Activated naive CD8-positive, alpha-beta T cell (primary cell): ENCODE results near the gene KLF1.
"Not testable (repeated sequence)": the region's sequence is repeated elsewhere in the genome, so short reads cannot be mapped to it uniquely, and the experiment has no call there.

Experiments
- H3K27ac Mint-ChIP-seq: one replicate; pipeline ENCODE4 v1.8.0; 2021; ENCODE audit warnings: mixed read lengths
- H3K27me3 Mint-ChIP-seq: one replicate; pipeline ENCODE4 v1.8.0; 2021; ENCODE audit warnings: mixed read lengths
- H3K36me3 Mint-ChIP-seq: one replicate; pipeline ENCODE4 v1.8.0; 2021; ENCODE audit warnings: mixed read lengths
- H3K4me1 Mint-ChIP-seq: one replicate; pipeline ENCODE4 v1.8.0; 2021; ENCODE audit warnings: low read depth, mixed read lengths
- H3K4me3 Mint-ChIP-seq: one replicate; pipeline ENCODE4 v1.8.0; 2021; ENCODE audit warnings: mild to moderate bottlenecking, mixed read lengths
- H3K9me3 Mint-ChIP-seq: one replicate; pipeline ENCODE4 v1.8.0; 2021; ENCODE audit warnings: low read depth, mixed read lengths

Gene KLF1

GRCh38 chr19:12886969-12887747 lies at the start of gene KLF1:
Gene KLF1, minus strand, starts transcription at chr19:12887201. Its CDS starts 61 bp downstream, at chr19:12887140.
- peaks cover 22% of the 10 kb centered on the region for H3K4me1 Mint-ChIP-seq
- H3K9me3 Mint-ChIP-seq = no peaks in the 10 kb centered on the region
- H3K36me3 Mint-ChIP-seq = peaks cover 3% of the 10 kb centered on the region
- H3K27me3 Mint-ChIP-seq = no peaks in the 10 kb centered on the region
- peak within 1 kb of the TSS; percentile 54 for H3K27ac Mint-ChIP-seq
- peak within 1 kb of the TSS; percentile 77 for H3K4me3 Mint-ChIP-seq

DNA sequence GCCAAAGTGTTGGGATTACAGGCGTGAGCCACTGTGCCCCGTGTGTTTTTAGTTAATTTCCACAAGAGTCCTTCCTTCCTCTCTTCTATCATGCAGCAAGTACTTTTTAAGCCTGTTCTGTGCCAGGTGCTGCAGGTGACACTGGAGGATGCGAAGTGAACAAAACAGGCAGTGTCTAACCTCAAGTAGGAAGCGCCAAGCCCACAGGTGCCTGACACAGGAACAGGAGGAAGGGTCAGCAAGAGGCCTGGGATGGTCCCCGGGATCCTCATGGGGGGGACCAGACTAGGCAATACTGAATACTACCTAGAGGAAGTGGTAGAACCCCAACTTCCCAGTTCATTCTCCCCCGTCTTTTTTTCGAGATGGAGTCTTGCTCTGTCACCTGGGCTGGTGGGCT lies 49.6 kb upstream of the KLF1 start:
- H3K36me3 Mint-ChIP-seq = peaks cover 17% of the 10 kb centered on the region
- no peaks in the 10 kb centered on the region for H3K9me3 Mint-ChIP-seq
- no peaks in the 10 kb centered on the region for H3K27me3 Mint-ChIP-seq
- peaks cover 53% of the 10 kb centered on the region for H3K4me1 Mint-ChIP-seq
- H3K4me3 Mint-ChIP-seq = peak overlapping the region; percentile 40
- peak overlapping the region; percentile 22 for H3K27ac Mint-ChIP-seq

- H3K36me3 Mint-ChIP-seq = peaks cover 16% of the 10 kb centered on the region
- no peaks in the 10 kb centered on the region for H3K9me3 Mint-ChIP-seq
- no peak overlapping the region for H3K4me3 Mint-ChIP-seq
- H3K27ac Mint-ChIP-seq = no peak overlapping the region
- H3K27me3 Mint-ChIP-seq = no peaks in the 10 kb centered on the region
- peaks cover 44% of the 10 kb centered on the region for H3K4me1 Mint-ChIP-seq
Observed at GRCh38 chr19:12935071-12935470, 48.1 kb upstream of the KLF1 start.

DNA sequence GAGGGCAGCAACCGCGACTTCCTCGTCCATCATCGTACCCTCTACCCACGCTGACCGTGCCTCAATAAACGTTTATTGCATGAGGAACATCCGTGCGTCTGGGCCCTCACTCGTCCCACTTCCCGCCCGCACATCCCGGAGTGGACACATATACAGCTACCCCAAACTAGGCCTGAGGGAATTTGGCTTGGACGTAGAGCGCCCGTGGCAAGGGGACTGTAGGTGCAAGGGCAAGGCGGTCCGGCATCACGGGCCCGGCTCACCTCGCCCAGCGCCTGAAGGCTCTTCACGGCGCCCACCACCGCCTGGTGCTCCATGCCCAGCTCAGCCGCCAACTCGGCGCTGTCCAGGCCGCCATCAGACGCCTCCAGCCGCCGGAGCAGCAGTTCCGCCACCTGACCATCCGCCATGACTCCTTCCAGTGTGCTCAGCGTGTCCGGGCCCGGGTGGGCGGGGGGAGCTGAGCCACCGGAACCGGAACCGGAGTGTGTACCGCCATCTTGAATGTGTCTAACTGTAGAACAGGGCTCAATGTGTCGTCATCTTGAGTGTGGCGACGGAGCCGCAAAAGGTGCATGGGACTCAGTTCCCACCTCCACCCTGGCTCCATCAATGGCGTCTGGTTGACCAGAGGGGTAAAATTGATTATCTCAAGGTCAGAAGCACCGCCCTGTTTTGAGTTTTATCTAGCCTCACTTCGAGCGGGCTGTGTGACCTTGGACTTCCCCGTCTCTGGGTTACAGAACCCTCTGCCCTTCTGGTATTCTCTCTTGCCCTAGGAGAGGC lies 46.5 kb upstream of the KLF1 start, which contains the start of gene FARSA:
Gene FARSA (minus strand): TSS at position 425 of the 786 bp plus-strand sequence. CDS start 15 bp downstream, at position 410.
- H3K36me3 Mint-ChIP-seq = peaks cover 6% of the 10 kb centered on the region
- H3K27me3 Mint-ChIP-seq = no peaks in the 10 kb centered on the region
- H3K4me3 Mint-ChIP-seq = peak within 1 kb of the TSS; percentile 97
- H3K9me3 Mint-ChIP-seq = no peaks in the 10 kb centered on the region
- H3K4me1 Mint-ChIP-seq = peaks cover 37% of the 10 kb centered on the region
- peak within 1 kb of the TSS; percentile 93 for H3K27ac Mint-ChIP-seq

DNA sequence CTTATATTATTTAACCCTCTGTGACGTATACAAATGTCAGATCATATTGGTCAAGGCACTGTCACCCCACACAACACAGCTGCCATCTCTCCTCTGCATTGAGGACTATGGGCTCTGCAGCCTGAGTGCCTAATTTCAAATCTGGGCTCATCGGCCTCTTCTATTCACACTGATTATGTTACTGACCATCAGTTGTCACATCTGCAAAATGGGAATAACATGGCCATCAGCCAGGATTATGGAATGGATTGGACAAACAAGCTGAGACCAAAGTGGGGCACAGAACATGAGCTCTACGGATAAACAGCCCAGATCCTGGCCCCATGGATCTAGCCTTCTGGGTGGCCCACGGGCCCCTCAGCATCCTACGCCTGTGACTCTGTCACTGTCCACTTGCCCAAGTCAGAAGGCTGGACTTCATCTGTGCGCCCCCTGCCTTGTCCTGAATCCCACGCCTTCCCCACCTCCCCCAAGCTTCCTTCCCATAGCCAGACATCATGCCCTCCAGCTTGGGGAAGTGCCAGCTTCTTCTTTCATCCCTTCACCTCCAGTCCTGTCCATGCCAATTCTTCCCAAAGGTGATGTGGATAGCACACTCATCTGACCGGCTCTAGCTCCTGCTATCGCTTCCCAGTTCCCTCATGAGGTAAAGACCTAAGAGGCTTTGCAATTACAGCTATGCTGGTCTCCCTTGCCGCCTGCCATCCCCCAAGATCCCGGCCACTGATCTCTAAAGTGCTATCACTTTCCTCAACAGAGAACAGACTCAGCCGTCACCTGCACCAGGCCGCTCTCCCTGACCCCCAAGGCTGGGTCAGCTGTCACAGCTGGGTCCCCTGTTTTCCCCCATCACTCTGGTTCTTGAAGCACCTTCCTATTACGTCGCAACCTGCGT lies 45.6 kb upstream of the KLF1 start:
- peaks cover 34% of the 10 kb centered on the region for H3K4me1 Mint-ChIP-seq
- peaks cover 6% of the 10 kb centered on the region for H3K36me3 Mint-ChIP-seq
- H3K27ac Mint-ChIP-seq = peak overlapping the region; percentile 93
- no peaks in the 10 kb centered on the region for H3K9me3 Mint-ChIP-seq
- H3K4me3 Mint-ChIP-seq = peak overlapping the region; percentile 97
- H3K27me3 Mint-ChIP-seq = no peaks in the 10 kb centered on the region

GRCh38 chr19:12930002-12930645 lies 43.1 kb upstream of the KLF1 start:
- Mint-ChIP-seq H3K36me3 (peaks cover 9% of the 10 kb centered on the region), H3K4me3 (no peak overlapping the region), H3K27me3 (no peaks in the 10 kb centered on the region), H3K4me1 (peaks cover 22% of the 10 kb centered on the region), H3K9me3 (no peaks in the 10 kb centered on the region), H3K27ac (no peak overlapping the region)

DNA sequence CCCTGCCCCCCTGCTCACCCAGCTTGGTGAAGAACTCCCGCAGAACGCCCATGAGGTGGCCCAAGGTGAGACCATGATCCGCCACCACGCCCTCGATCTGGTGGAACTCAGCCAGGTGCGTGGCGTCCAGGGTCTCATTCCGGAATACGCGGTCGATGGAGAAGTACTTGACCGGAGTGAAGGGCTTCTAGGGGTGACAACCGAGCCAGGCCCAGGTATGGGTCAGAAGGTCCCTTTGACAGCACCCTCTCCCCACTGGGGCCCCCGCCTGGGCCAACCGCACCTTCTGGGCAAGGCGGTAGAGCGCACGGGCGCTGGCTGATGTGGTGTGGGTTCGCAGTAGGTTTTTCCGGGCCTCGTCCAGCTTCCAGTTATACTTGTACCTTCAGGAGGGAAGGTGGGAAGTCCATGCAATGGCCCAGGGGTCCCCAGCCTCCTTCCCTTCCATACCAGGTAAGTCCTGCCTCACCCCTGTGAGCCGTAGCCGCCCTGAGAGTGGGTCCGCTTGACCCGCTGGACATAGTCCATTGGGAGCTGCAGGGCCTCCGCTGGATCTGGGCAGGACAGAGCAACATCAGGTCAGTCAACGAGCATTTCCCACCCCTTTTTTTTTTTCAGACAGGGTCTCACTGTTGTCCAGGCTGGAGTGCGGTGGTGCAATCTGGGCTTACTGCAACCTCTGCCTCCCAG lies 37.8 kb upstream of the KLF1 start:
- no peaks in the 10 kb centered on the region for H3K27me3 Mint-ChIP-seq
- H3K36me3 Mint-ChIP-seq = peaks cover 10% of the 10 kb centered on the region
- no peaks in the 10 kb centered on the region for H3K9me3 Mint-ChIP-seq
- peaks cover 3% of the 10 kb centered on the region for H3K4me1 Mint-ChIP-seq
- no peak overlapping the region for H3K4me3 Mint-ChIP-seq
- H3K27ac Mint-ChIP-seq = no peak overlapping the region

GRCh38 chr19:12922959-12923358 lies 36.0 kb upstream of the KLF1 start:
- Mint-ChIP-seq H3K36me3 (peaks cover 8% of the 10 kb centered on the region), H3K4me3 (no peak overlapping the region), H3K27ac (no peak overlapping the region), H3K9me3 (no peaks in the 10 kb centered on the region), H3K27me3 (no peaks in the 10 kb centered on the region), H3K4me1 (peaks cover 9% of the 10 kb centered on the region)

DNA sequence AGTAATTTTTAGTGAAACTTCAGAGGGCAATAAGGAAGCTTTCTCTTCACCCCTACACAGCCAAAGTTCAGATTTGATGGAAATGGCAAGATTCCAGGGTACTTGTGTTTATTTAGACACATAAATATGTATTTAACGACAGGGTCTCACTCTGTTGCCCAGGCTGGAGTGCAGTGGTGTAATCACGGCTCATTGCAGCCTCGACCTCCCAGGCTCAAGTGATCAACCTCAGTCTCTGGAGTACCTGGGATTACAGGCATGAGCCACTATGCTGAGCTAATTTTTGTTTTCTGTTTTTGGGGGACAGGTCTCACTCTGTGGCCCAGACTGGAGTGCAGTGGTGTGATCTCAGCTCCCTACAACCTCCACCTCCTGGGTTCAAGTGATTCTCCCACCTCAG lies 34.0 kb upstream of the KLF1 start:
- H3K36me3 Mint-ChIP-seq = peaks cover 5% of the 10 kb centered on the region
- no peaks in the 10 kb centered on the region for H3K27me3 Mint-ChIP-seq
- peaks cover 11% of the 10 kb centered on the region for H3K4me1 Mint-ChIP-seq
- H3K27ac Mint-ChIP-seq = no peak overlapping the region
- H3K4me3 Mint-ChIP-seq = no peak overlapping the region
- H3K9me3 Mint-ChIP-seq = no peaks in the 10 kb centered on the region

- peak overlapping the region; percentile 32 for H3K4me3 Mint-ChIP-seq
- no peak overlapping the region for H3K27ac Mint-ChIP-seq
Observed at GRCh38 chr19:12918253-12918652, 31.3 kb upstream of the KLF1 start.

GRCh38 chr19:12915860-12916259 lies 28.9 kb upstream of the KLF1 start:
- H3K27me3 Mint-ChIP-seq, H3K36me3 Mint-ChIP-seq, H3K4me3 Mint-ChIP-seq, H3K9me3 Mint-ChIP-seq: not testable (repeated sequence)
- Mint-ChIP-seq H3K27ac (peak overlapping the region; percentile 66), H3K4me1 (peaks cover 34% of the 10 kb centered on the region)

More at GRCh38 chr19:12918253-12918652, 31.3 kb upstream of the KLF1 start:
- Mint-ChIP-seq H3K4me1 (peaks cover 32% of the 10 kb centered on the region), H3K36me3 (peaks cover 5% of the 10 kb centered on the region), H3K27me3 (no peaks in the 10 kb centered on the region), H3K9me3 (no peaks in the 10 kb centered on the region)

DNA sequence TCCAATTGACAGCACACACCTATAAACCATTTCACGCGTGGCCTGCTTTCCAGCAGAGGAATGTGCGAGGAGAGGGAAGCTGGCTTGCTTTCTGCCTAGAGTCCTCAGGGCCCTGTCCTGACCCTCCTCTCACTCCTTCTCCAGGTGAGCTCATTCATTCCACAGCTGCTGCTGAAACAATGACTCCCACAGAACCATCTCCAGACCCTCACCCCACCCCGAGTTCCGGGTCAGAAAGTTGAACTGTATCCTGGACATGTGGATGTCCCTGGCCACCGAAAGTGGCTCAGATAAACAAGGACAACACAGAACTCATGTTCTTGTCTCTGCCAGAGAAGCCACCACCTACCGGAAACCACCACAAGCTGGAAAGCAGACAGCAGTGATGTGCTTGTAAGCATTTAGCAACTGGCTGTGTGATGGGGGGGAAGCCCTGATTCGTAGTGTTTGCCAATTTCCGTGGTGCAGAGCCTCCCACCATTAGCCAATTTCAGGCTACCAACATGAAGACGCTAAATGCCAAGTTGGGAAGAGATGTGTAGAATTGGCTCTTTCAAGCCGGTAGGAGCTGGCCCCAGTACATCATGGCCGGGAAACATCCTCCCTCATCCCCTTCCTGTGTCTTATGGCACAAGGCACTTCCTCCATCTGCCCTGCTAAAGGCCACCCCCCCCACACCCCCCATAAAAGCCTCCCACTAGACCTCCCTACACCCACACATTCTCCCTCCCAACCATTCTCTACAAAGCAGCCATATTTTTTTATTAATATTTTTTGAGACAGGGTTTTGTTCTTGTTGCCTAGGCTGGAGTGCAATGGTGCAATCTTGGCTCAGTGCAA lies 27.1 kb upstream of the KLF1 start:
- H3K27me3 Mint-ChIP-seq = no peaks in the 10 kb centered on the region
- H3K4me3 Mint-ChIP-seq = peak overlapping the region; percentile 69
- H3K4me1 Mint-ChIP-seq = peaks cover 28% of the 10 kb centered on the region
- no peaks in the 10 kb centered on the region for H3K9me3 Mint-ChIP-seq
- H3K36me3 Mint-ChIP-seq = no peaks in the 10 kb centered on the region
- peak overlapping the region; percentile 96 for H3K27ac Mint-ChIP-seq

DNA sequence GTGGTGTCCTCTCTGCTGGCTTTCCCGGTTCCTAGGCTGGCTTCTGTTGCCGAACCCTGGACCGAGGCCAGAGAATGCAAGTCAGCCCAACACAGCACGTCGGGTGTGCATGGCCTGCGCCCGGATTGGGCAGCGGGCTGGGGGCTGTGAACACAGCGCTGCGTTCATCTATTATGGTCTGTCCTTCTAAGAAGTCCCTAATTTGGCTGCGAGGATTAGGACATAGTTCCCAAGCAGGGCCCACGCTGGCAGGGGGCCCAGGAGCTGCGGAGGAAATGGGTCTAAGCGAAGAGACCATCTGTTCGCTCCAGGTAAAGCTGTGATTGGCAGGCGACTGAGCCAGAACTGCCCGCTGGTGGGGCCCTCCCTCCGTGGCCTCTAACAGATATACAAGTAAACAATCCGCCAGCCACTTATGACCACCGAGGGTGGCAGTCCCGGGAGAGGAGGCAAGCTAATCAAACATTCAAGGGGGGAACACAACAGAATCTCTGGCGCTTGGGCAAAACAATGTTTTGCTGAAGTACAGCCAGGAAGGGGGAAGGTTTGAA lies 26.1 kb upstream of the KLF1 start:
- Mint-ChIP-seq H3K4me1 (peaks cover 25% of the 10 kb centered on the region), H3K27me3 (no peaks in the 10 kb centered on the region), H3K4me3 (no peak overlapping the region), H3K36me3 (no peaks in the 10 kb centered on the region), H3K9me3 (no peaks in the 10 kb centered on the region), H3K27ac (no peak overlapping the region)
